IPS-18a (cell line): Measurements from ENCODE around the gene LARP4B.

Experiments used
- H3K27ac ChIP-seq: one replicate; pipeline ENCODE4 v1.5.1; 2013; ENCODE audit warnings: low read length
- H3K27me3 ChIP-seq: one replicate; pipeline ENCODE4 v1.6.1; 2013; ENCODE audit warnings: mild to moderate bottlenecking, low read length; ENCODE audit not compliant: control insufficient read depth, insufficient read depth
- H3K36me3 ChIP-seq: one replicate; pipeline ENCODE4 v1.6.1; 2013; ENCODE audit warnings: low read depth, low read length; ENCODE audit not compliant: control insufficient read depth
- H3K4me1 ChIP-seq: one replicate; pipeline ENCODE4 v1.6.1; 2013; ENCODE audit warnings: low read depth, low read length; ENCODE audit not compliant: control insufficient read depth
- H3K4me3 ChIP-seq: one replicate; pipeline ENCODE4 v1.5.1; 2013; ENCODE audit warnings: low read length
- H3K9ac ChIP-seq: one replicate; pipeline ENCODE4 v1.6.1; 2013; ENCODE audit warnings: mild to moderate bottlenecking, low read length, moderate library complexity
- H3K9me3 ChIP-seq: one replicate; pipeline ENCODE4 v1.6.1; 2013; ENCODE audit warnings: low read depth, low read length; ENCODE audit not compliant: control insufficient read depth

The LARP4B gene

DNA sequence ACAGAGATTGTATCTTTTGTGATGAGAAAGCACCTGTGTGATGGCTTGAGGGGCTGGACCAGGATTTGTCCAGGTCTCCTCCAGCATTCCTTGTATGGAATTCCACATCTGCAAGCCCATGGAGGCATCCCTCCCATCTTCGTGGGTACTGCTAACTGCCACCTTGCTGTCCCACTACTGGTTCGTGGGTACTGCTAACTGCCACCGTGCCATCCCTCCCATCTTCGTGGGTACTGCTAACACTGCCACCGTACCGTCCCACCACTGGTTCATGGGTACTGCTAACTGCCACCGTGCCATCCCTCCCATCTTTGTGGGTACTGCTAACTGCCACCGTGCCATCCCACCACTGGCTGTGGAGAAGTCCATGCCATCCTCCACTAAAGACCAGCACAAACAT lies 111.7 kb downstream of the LARP4B start:
- Histone ChIP-seq H3K27ac (no peak overlapping the region), H3K4me1 (no peaks in the 10 kb centered on the region), H3K4me3 (no peak overlapping the region), H3K27me3 (no peaks in the 10 kb centered on the region), H3K9ac (no peak overlapping the region), H3K36me3 (peaks cover 89% of the 10 kb centered on the region), H3K9me3 (no peaks in the 10 kb centered on the region)

DNA sequence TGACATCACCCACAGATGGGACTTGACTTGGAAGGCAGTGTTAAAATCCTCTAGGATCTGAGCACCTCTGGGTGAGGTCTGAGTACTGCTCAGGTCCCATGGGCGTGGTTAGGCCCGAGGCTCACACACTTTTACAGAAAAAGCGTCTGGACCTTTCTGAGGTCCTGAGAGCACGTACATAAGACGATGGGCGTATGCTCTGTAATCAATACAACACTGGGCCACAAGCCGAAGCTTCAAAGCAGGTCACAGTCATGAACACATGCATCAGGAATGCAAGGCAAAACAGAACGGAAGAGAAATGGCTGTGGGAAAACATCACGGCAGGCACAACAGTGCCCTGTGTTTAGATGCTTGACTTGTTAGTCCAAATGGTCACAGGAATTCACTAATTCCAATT lies 112.2 kb downstream of the LARP4B start:
- no peak overlapping the region for H3K9ac ChIP-seq
- no peaks in the 10 kb centered on the region for H3K9me3 ChIP-seq
- no peak overlapping the region for H3K27ac ChIP-seq
- H3K4me1 ChIP-seq = no peaks in the 10 kb centered on the region
- H3K4me3 ChIP-seq = no peak overlapping the region
- no peaks in the 10 kb centered on the region for H3K27me3 ChIP-seq
- peaks cover 87% of the 10 kb centered on the region for H3K36me3 ChIP-seq

DNA sequence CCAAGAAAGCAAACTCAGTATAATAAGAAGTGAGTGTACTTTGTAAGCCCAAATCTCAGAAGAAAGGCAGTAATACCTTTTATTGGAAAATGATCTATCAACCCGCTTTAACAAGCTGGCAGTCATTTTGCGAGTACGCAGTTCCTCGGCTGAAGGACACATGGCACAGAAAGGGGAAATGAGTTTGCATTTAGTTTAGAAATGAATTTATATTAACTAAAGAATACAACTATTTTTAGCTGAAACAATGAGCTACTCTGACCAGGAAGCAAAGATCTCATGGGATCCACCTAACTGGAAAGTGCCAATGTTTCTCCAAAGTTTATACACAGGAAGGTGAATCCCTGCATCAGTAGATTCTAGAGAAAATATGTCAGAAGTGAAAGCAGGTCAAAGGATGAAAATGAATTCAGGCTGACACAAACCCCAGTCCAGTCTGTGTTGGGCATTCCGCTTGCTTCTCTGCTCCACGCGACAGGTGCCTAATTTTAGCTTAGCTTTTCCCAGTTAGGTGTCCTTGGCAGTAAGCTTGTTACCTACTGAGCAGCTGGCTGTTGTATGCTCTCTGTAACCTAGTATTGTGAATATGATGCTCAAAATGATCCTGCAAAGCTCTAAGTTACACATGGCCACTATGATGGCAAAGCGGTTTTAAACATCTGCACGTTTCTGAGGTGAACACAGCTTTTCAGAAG lies 112.8 kb downstream of the LARP4B start:
- no peak overlapping the region for H3K4me3 ChIP-seq
- H3K36me3 ChIP-seq = peaks cover 81% of the 10 kb centered on the region
- no peak overlapping the region for H3K9ac ChIP-seq
- no peaks in the 10 kb centered on the region for H3K27me3 ChIP-seq
- H3K9me3 ChIP-seq = no peaks in the 10 kb centered on the region
- no peak overlapping the region for H3K27ac ChIP-seq
- H3K4me1 ChIP-seq = no peaks in the 10 kb centered on the region

DNA sequence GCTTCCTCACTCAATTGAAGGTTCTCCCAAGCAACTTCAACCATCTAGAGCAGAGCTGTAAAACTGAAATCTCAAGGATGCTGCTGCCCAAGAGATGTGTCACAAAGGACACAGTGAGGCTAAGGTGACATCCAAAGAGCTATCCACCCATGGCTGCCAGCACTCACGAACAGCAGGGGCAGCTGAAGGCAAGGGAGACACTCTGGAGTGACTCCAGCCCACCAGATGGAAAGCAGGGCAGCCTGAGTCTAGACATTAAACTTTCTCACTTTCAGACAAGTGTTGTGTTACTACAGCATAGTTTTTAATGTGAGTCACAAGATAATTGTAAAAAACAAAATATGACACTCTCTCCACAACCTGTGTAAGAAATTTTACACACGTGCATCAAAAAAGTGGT lies 113.5 kb downstream of the LARP4B start:
- Histone ChIP-seq H3K9ac (no peak overlapping the region), H3K27ac (no peak overlapping the region), H3K36me3 (peaks cover 80% of the 10 kb centered on the region), H3K4me3 (no peak overlapping the region), H3K27me3 (no peaks in the 10 kb centered on the region), H3K4me1 (no peaks in the 10 kb centered on the region), H3K9me3 (no peaks in the 10 kb centered on the region)

DNA sequence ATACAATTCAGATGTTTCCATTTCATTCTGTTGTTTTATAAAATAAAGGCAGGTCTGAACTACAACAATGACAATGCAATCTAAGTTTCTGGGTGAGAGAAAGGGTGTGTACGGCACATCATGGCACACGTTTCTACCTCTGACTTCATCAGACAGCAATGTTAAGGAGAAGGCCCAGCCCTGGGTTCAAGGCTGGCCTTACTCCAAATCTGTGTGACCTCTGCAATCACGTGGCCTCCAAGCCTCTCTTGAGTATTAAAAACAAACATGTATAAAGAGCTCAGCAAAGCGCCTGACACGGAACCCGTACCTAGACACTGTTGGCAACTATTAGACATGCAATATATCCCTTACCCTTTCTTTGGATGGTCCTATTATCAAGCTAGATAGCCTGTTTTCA lies 114.1 kb downstream of the LARP4B start:
- Histone ChIP-seq H3K4me3 (no peak overlapping the region), H3K27me3 (no peaks in the 10 kb centered on the region), H3K9me3 (no peaks in the 10 kb centered on the region), H3K4me1 (no peaks in the 10 kb centered on the region), H3K27ac (no peak overlapping the region), H3K9ac (no peak overlapping the region), H3K36me3 (peaks cover 80% of the 10 kb centered on the region)

DNA sequence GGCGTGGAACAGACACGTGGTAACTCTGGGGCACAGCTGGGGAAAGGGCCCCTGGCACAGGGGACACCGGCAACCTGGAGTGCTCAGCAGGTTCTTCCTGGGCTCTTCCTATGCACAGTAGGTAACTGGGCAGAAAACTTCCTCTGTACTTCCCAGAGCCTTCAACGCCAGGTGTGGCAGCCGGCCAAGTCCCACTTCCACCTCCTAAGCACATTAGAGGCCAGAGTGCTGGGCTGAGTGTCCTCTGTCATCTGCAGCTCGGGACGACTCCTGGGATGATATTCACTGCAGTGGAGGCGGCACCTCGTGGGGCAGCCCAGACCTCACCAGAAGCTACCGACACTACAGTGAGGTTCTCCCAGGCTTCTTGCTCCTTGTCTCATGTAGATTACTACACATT lies 114.5 kb downstream of the LARP4B start:
- Histone ChIP-seq H3K27me3 (no peaks in the 10 kb centered on the region), H3K27ac (no peak overlapping the region), H3K4me1 (no peaks in the 10 kb centered on the region), H3K4me3 (no peak overlapping the region), H3K36me3 (peaks cover 80% of the 10 kb centered on the region), H3K9ac (no peak overlapping the region), H3K9me3 (no peaks in the 10 kb centered on the region)

DNA sequence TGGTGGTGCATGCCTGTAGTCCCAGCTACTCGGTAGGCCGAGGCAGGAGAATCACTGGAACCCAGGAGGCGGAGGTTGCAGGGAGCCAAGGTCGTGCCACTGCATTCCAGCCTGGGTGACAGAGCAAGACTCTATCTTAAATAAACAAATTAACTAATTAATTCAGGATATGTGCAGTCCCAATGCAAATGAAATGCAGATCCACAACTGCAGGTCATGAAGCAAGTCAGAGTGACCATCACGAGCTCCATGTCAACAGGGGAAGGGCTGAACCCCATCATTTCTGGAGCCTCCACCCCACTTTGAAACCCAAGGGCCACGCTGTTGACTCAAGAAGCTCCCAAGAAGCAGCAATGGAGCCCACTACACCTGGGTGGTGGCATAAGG lies 115.4 kb downstream of the LARP4B start:
- Histone ChIP-seq H3K27ac (no peak overlapping the region), H3K36me3 (peaks cover 78% of the 10 kb centered on the region), H3K4me3 (no peak overlapping the region), H3K27me3 (no peaks in the 10 kb centered on the region), H3K9me3 (no peaks in the 10 kb centered on the region), H3K4me1 (no peaks in the 10 kb centered on the region), H3K9ac (no peak overlapping the region)

DNA sequence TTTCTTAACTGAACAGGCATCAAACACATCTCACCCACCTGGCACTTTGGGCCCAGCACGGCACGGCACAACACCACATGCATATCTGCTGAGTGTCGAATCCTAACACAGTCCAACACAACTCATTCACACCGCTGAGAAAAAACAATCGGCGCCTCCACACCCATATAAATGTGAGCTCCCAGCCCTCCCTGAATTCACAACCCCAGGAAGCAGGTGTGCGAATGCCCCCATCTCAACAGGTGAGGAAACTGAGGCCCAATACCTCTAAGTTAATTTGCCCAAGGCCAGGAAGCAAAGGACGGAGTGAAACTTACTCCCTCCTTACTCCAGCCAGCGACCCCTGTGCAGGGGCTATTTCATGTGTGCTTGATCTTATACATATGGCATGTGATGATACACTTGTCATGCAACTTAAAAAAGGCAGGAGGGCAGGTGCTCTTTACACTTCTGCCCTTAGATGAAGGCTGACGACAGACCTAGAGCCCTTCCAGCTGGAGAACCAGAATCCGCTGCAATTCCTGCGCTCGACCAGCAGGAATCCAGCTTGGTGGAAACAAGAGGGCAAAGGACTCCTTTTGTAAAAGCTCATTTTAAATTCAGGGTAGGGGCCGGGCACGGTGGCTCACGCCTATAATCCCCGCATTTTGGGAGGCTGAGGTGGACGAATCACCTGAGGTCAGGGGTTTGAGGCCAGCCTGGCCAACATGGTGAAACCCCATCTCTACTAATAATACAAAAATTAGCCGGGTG lies 116.0 kb downstream of the LARP4B start:
- no peaks in the 10 kb centered on the region for H3K4me1 ChIP-seq
- H3K27ac ChIP-seq = no peak overlapping the region
- no peak overlapping the region for H3K4me3 ChIP-seq
- H3K9ac ChIP-seq = no peak overlapping the region
- no peaks in the 10 kb centered on the region for H3K9me3 ChIP-seq
- H3K36me3 ChIP-seq = peaks cover 72% of the 10 kb centered on the region
- no peaks in the 10 kb centered on the region for H3K27me3 ChIP-seq

DNA sequence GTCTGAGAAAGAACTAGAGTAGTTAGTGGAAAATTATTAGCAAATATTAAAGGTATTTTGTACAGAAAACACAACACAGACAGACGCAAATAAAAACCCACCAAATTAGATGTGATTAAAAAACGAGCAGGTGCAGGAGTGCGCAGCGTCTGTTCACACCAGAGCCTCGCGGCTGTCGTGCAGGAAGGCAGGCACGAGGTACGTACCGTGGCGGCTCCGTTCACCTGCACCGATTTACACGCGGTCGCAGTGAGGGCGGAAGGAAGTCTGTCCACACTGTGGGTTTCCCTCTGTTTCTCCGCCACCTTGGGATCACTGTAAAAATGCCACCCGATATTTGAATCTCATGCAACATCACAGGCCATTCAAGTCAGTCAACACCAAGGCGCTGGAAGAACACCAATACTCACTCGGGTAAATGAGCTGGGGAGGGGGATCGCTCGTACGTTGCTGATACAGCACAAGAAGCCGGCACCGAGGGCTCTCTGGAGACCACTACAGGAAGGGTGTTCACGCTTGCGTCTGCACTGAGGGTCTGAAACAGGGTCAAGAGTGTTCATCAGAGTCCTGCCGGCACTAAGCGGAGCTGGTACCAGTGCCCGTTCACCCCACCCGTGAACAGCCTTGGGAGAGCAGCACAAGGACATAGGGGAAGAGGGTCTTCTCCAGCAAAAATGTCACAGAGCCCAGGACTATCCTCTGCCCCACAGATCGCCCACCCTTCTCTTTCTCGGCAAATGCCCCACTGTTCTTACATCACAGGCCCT lies 116.8 kb downstream of the LARP4B start:
- H3K27me3 ChIP-seq = no peaks in the 10 kb centered on the region
- H3K9ac ChIP-seq = no peak overlapping the region
- H3K36me3 ChIP-seq = peaks cover 70% of the 10 kb centered on the region
- no peaks in the 10 kb centered on the region for H3K4me1 ChIP-seq
- H3K9me3 ChIP-seq = no peaks in the 10 kb centered on the region
- no peak overlapping the region for H3K27ac ChIP-seq
- no peak overlapping the region for H3K4me3 ChIP-seq

DNA sequence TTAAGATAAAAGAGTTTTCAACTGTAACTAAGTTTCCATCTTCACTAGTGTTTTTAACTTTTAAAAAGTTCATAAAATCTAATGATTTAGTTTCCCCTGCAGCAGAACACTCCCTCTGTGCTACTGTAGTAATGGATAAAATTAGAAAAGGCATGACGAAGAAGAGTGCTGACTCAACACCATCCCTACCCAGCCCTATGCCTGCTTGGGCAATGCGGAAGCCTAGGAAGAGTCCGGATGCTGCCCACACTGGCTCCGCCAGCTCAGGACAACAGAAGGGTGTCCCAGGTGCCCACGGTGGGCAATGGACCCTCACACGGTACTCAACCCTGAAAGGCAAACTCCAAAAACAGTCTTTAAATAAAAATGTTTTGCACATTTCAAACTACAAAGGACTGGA lies 118.2 kb downstream of the LARP4B start:
- no peaks in the 10 kb centered on the region for H3K27me3 ChIP-seq
- peaks cover 66% of the 10 kb centered on the region for H3K36me3 ChIP-seq
- no peak overlapping the region for H3K9ac ChIP-seq
- no peaks in the 10 kb centered on the region for H3K9me3 ChIP-seq
- no peak overlapping the region for H3K27ac ChIP-seq
- no peaks in the 10 kb centered on the region for H3K4me1 ChIP-seq
- H3K4me3 ChIP-seq = no peak overlapping the region

DNA sequence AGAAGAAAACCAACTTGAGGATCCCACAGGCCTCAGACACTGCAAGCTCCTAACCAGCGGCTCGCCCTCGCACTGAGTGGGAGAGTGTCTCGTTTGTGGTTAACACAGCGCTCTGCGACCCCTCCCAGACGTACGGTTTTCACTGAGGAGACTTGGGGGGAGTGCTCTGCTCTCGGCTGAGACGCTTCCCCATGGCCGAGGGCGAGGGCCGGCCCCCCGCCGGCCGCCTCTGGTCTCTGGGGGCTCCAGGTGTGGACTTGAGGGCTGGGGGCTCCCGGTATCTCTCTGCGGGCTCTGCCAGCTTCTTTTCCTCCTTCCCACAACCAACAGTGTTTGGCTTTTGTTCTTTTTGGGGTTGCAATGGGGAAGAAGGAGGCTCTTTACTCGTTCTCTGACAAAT lies 118.7 kb downstream of the LARP4B start:
- Histone ChIP-seq H3K27me3 (no peaks in the 10 kb centered on the region), H3K4me1 (no peaks in the 10 kb centered on the region), H3K4me3 (no peak overlapping the region), H3K9me3 (no peaks in the 10 kb centered on the region), H3K27ac (no peak overlapping the region), H3K9ac (no peak overlapping the region), H3K36me3 (peaks cover 67% of the 10 kb centered on the region)
